Measurements from ENCODE around the gene CHCT1. TPM values are rescaled to one million over a fixed set of nuclear protein-coding genes. Genes with fewer than 3 reads are reported as not detected.

Gene CHCT1
- polyA plus RNA-seq, 1 donor (not counting 4 experiments of a cell fraction or from before 2014, with no cell fraction given), result not detected

- H3K4me3 ChIP-seq (ENCODE audit: control insufficient read depth in 2 of 3, extremely low read depth in 1 of 3, insufficient read depth in 2 of 3, low read depth in 1 of 3, low read length in 3 of 3), result no peak overlapping the region
- H3K9ac ChIP-seq (ENCODE audit: control insufficient read depth, extremely low read depth, insufficient read depth, low read length), result no peak overlapping the region
- no peak for TF ChIP-seq CTCF (optimal IDR thresholded peaks at IDR 0.05 in 1 of 3, IDR thresholded peaks at IDR 0.05 in 1 of 3, conservative IDR thresholded peaks at IDR 0.05 in 1 of 3; ENCODE audit: extremely low read depth in 1 of 3, insufficient read depth in 2 of 3, low read length in 3 of 3)
- TF ChIP-seq EZH2 (IDR thresholded peaks at IDR 0.05; ENCODE audit: low read length), result no peak
- no peak overlapping the region for H3K4me2 ChIP-seq (ENCODE audit: control insufficient read depth, extremely low read depth, insufficient read depth, low read depth, low read length)
- H3K36me3 ChIP-seq (ENCODE audit: control insufficient read depth in 2 of 2, extremely low read depth in 1 of 2, insufficient read depth in 2 of 2, low read length in 2 of 2), result no peaks in the 10 kb centered on the region
- H3K79me2 ChIP-seq (ENCODE audit: control insufficient read depth, insufficient read depth, low read length), result no peaks in the 10 kb centered on the region
- H3K9me3 ChIP-seq (ENCODE audit: control insufficient read depth, low read depth, low read length), result peaks cover 3% of the 10 kb centered on the region
- H3K4me1 ChIP-seq (ENCODE audit: control insufficient read depth, extremely low read depth, insufficient read depth, low read length), result peaks cover 8% of the 10 kb centered on the region
- dilution Hi-C loops (cut with MboI; ENCODE audit: extremely low pct_ligation_motif_present, low sequenced_read_pairs), result no loop called here
- H4K20me1 ChIP-seq (ENCODE audit: control insufficient read depth, extremely low read depth, insufficient read depth, low read length), result no peaks in the 10 kb centered on the region
- H3K27me3 ChIP-seq (ENCODE audit: control insufficient read depth, extremely low read depth, insufficient read depth, low read length), result no peaks in the 10 kb centered on the region
- H3K9me1 ChIP-seq (ENCODE audit: control insufficient read depth, extremely low read depth, insufficient read depth, low read length), result no peaks in the 10 kb centered on the region
- FAIRE-seq (no peak), DNase-seq (ENCODE audit: low read depth, low spot score) (no peak)
- H2AFZ ChIP-seq (ENCODE audit: control insufficient read depth, low read length), result no peak overlapping the region
- no peak overlapping the region for H3K27ac ChIP-seq (ENCODE audit: control insufficient read depth, insufficient read depth, low read length)
These were observed 14.4 kb downstream of the CHCT1 start for GRCh38 chr17:60436676-60437075.

GRCh38 chr17:60439501-60439900, 17.2 kb downstream of the CHCT1 start:
- H3K27ac ChIP-seq (ENCODE audit: control insufficient read depth, insufficient read depth, low read length), result no peak overlapping the region
- no peaks in the 10 kb centered on the region for H3K27me3 ChIP-seq (ENCODE audit: control insufficient read depth, extremely low read depth, insufficient read depth, low read length)
- H3K79me2 ChIP-seq (ENCODE audit: control insufficient read depth, insufficient read depth, low read length), result no peaks in the 10 kb centered on the region
- H2AFZ ChIP-seq (ENCODE audit: control insufficient read depth, low read length), result peak overlapping the region; percentile 47
- DNase-seq (ENCODE audit: low read depth, low spot score), result no peak
- dilution Hi-C loops (cut with MboI; ENCODE audit: extremely low pct_ligation_motif_present, low sequenced_read_pairs), result no loop called here
- no peaks in the 10 kb centered on the region for H4K20me1 ChIP-seq (ENCODE audit: control insufficient read depth, extremely low read depth, insufficient read depth, low read length)
- no peak overlapping the region for H3K9ac ChIP-seq (ENCODE audit: control insufficient read depth, extremely low read depth, insufficient read depth, low read length)
- H3K9me3 ChIP-seq (ENCODE audit: control insufficient read depth, low read depth, low read length), result no peaks in the 10 kb centered on the region
- no peaks in the 10 kb centered on the region for H3K36me3 ChIP-seq (ENCODE audit: control insufficient read depth in 2 of 2, extremely low read depth in 1 of 2, insufficient read depth in 2 of 2, low read length in 2 of 2)
- H3K4me2 ChIP-seq (ENCODE audit: control insufficient read depth, extremely low read depth, insufficient read depth, low read depth, low read length), result peak overlapping the region; percentile 14
- no peak overlapping the region for H3K4me3 ChIP-seq (ENCODE audit: control insufficient read depth in 2 of 3, extremely low read depth in 1 of 3, insufficient read depth in 2 of 3, low read depth in 1 of 3, low read length in 3 of 3)
- FAIRE-seq, result no peak
- peaks cover 8% of the 10 kb centered on the region for H3K4me1 ChIP-seq (ENCODE audit: control insufficient read depth, extremely low read depth, insufficient read depth, low read length)
- H3K9me1 ChIP-seq (ENCODE audit: control insufficient read depth, extremely low read depth, insufficient read depth, low read length), result no peaks in the 10 kb centered on the region
- TF ChIP-seq EZH2 (IDR thresholded peaks at IDR 0.05; ENCODE audit: low read length) (no peak), CTCF (optimal IDR thresholded peaks at IDR 0.05 in 1 of 3, IDR thresholded peaks at IDR 0.05 in 1 of 3, conservative IDR thresholded peaks at IDR 0.05 in 1 of 3; ENCODE audit: extremely low read depth in 1 of 3, insufficient read depth in 2 of 3, low read length in 3 of 3) (no peak)

Data from keratinocyte (primary cell).